Natural killer cell (primary cell): ENCODE results near the gene SFTPD. TPM values are rescaled to one million over a fixed set of nuclear protein-coding genes. Genes with fewer than 3 reads are reported as not detected.
"Not testable (repeated sequence)": the region's sequence is repeated elsewhere in the genome, so short reads cannot be mapped to it uniquely, and the experiment has no call there.

Experiments used
- ATAC-seq, 3 donors: fragments of 150-1000 bp in 2 of 3; fragments of 200-7000 bp in 1 of 3; cut with Tn5 transposase; 1 replicate in 1 of 3; 2 replicates in 2 of 3; pipeline ENCODE4 v1.10.0; 2021; ENCODE audit warnings: mild to moderate bottlenecking in 2 of 3, moderate library complexity in 2 of 3
- DNase-seq, 2 donors: peaks; one replicate each; pipeline versions ENCODE4 v3.0.0 to v3.0.0-alpha.2; 2013 to 2021; ENCODE audit warnings: mixed read lengths in 1 of 2
- H3K27ac ChIP-seq: one replicate; pipeline ENCODE4 v1.5.1; 2013; ENCODE audit warnings: mild to moderate bottlenecking, low read length
- H3K27me3 ChIP-seq: one replicate; pipeline ENCODE4 v1.6.1; 2013; ENCODE audit warnings: low read length; ENCODE audit not compliant: control insufficient read depth, insufficient read depth
- H3K36me3 ChIP-seq: one replicate; pipeline ENCODE4 v1.6.1; 2013; ENCODE audit warnings: low read length; ENCODE audit not compliant: control insufficient read depth, insufficient read depth
- H3K4me1 ChIP-seq: one replicate; pipeline ENCODE4 v1.6.1; 2013; ENCODE audit warnings: low read length; ENCODE audit not compliant: control insufficient read depth, insufficient read depth
- H3K4me3 ChIP-seq: one replicate; pipeline ENCODE4 v1.5.1; 2013; ENCODE audit warnings: low read length
- H3K9me3 ChIP-seq: one replicate; pipeline ENCODE4 v1.6.1; 2013; ENCODE audit warnings: low read length; ENCODE audit not compliant: control insufficient read depth, insufficient read depth
- H3K27ac Mint-ChIP-seq, 2 donors: one replicate each; pipeline ENCODE4 v1.8.0; 2022; ENCODE audit warnings: mild to moderate bottlenecking in 2 of 2, mixed read lengths in 2 of 2, moderate library complexity in 1 of 2
- H3K27me3 Mint-ChIP-seq, 2 donors: one replicate each; pipeline ENCODE4 v1.8.0; 2022; ENCODE audit warnings: low read depth in 2 of 2, mixed read lengths in 2 of 2
- H3K36me3 Mint-ChIP-seq: one replicate; pipeline ENCODE4 v1.8.0; 2022; ENCODE audit warnings: mixed read lengths
- H3K4me1 Mint-ChIP-seq, 2 donors: one replicate each; pipeline ENCODE4 v1.8.0; 2022; ENCODE audit warnings: mixed read lengths in 2 of 2
- H3K4me3 Mint-ChIP-seq: one replicate; pipeline ENCODE4 v1.8.0; 2022; ENCODE audit warnings: mild to moderate bottlenecking, moderate library complexity, mixed read lengths
- H3K9me3 Mint-ChIP-seq, 2 donors: one replicate each; pipeline ENCODE4 v1.8.0; 2022; ENCODE audit warnings: mixed read lengths in 2 of 2
- CTCF ChIP-seq: fragments of 200-600 bp; IDR thresholded peaks from one replicate; pipeline ENCODE4 v1.8.0; 2022; ENCODE audit warnings: antibody characterized with exemption
- WGBS: methylation state at CpG from one replicate; pipeline ENCODE4 v1.1.7; 2013; ENCODE audit warnings: missing lambda C conversion rate; ENCODE audit not compliant: insufficient coverage; 5-methylcytosine and 5-hydroxymethylcytosine counted together
- intact Hi-C: fragments of 100-400 bp; cut with micrococcal nuclease; formaldehyde crosslinking; loops from one replicate; pipeline ENCODE4 v1.14.2; 2022
- total RNA-seq, 4 donors: library from RNA; stranded (reverse); fragments of 120-200 nt in 1 of 4; gene quantifications; one replicate each; pipeline versions ENCODE4 v1.2.3 to v1.2.4, GENCODE V29; 2013 to 2022

Gene SFTPD
- total RNA-seq, 3 donors from 2014 or later (not counting 1 experiment from before 2014, with no cell fraction given), result 0.56 TPM; not detected in 2

DNA sequence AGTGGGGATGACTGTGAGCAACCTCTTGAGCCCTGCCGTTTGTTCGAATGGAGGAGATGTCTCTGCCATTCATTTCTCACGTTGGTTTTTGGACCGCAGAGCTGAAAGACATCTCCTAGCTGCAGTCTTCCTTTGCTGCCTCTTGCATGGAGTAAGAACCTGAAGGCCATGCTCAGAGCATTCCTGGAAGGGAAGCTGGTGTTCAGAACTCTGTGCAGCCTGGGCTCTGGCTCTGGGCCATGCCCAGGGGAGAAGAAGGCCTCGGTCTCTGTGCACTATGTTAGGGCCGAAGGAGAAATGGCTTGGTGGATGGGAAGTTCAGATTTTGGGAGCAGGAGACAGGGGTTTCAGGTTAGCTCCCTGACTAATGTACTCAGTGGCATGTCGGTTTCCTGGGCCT lies 22.9 kb downstream of the SFTPD start:
- Histone ChIP-seq H3K36me3 (no peaks in the 10 kb centered on the region), H3K4me1 (no peaks in the 10 kb centered on the region), H3K27me3 (no peaks in the 10 kb centered on the region), H3K9me3 (no peaks in the 10 kb centered on the region), H3K27ac (no peak overlapping the region), H3K4me3 (no peak overlapping the region)
- no peak overlapping the region for H3K4me3 Mint-ChIP-seq
- peaks cover 15% of the 10 kb centered on the region in 2 donors for H3K27me3 Mint-ChIP-seq
- no peak overlapping the region for H3K27ac Mint-ChIP-seq
- no peak for TF ChIP-seq CTCF
- no peaks in the 10 kb centered on the region for H3K36me3 Mint-ChIP-seq
- DNase-seq (no peak), ATAC-seq (no peak)
- H3K9me3 Mint-ChIP-seq, result no peaks in the 10 kb centered on the region
- WGBS, result 76% methylated on average over 6 of the region's 7 CpGs
- H3K4me1 Mint-ChIP-seq, result peaks cover 0 to 6% of the 10 kb centered on the region in 2 donors
- intact Hi-C loops, result loop anchor here (10.0 kb wide), 1 partner anchor 151 kb away; no protein-coding TSS in a partner anchor

- intact Hi-C loops, result loop anchor here (10.0 kb wide), 1 partner anchor 151 kb away; no protein-coding TSS in a partner anchor
- Mint-ChIP-seq H3K4me3 (no peak overlapping the region), H3K27me3 (peaks cover 11% of the 10 kb centered on the region in 2 donors), H3K9me3 (no peaks in the 10 kb centered on the region), H3K27ac (no peak overlapping the region), H3K36me3 (no peaks in the 10 kb centered on the region), H3K4me1 (peaks cover 0 to 6% of the 10 kb centered on the region in 2 donors)
- H3K9me3 ChIP-seq, result no peaks in the 10 kb centered on the region
- TF ChIP-seq CTCF, result no peak
- DNase-seq (no peak), ATAC-seq (no peak)
- WGBS, result 50% methylated on average over 3 of the region's 3 CpGs
- H3K36me3 ChIP-seq, result no peaks in the 10 kb centered on the region
- no peak overlapping the region for H3K4me3 ChIP-seq
- no peaks in the 10 kb centered on the region for H3K4me1 ChIP-seq
- H3K27me3 ChIP-seq, result no peaks in the 10 kb centered on the region
- no peak overlapping the region for H3K27ac ChIP-seq
Measured at GRCh38 chr10:79925614-79926013, 23.3 kb downstream of the SFTPD start.

GRCh38 chr10:79923669-79924068 lies 25.2 kb downstream of the SFTPD start:
- Mint-ChIP-seq H3K9me3 (no peaks in the 10 kb centered on the region), H3K4me1 (no peaks in the 10 kb centered on the region), H3K36me3 (no peaks in the 10 kb centered on the region), H3K4me3 (no peak overlapping the region), H3K27me3 (no peaks in the 10 kb centered on the region), H3K27ac (no peak overlapping the region)
- no peak for TF ChIP-seq CTCF
- Histone ChIP-seq H3K9me3 (no peaks in the 10 kb centered on the region), H3K4me1 (no peaks in the 10 kb centered on the region), H3K36me3 (no peaks in the 10 kb centered on the region), H3K27ac (no peak overlapping the region), H3K27me3 (no peaks in the 10 kb centered on the region), H3K4me3 (no peak overlapping the region)
- ATAC-seq (no peak), DNase-seq (no peak)
- intact Hi-C loops, result loop anchor here (10.0 kb wide), 1 partner anchor 149 kb away; no protein-coding TSS in a partner anchor
- WGBS, result 94% methylated on average over 8 of the region's 8 CpGs

DNA sequence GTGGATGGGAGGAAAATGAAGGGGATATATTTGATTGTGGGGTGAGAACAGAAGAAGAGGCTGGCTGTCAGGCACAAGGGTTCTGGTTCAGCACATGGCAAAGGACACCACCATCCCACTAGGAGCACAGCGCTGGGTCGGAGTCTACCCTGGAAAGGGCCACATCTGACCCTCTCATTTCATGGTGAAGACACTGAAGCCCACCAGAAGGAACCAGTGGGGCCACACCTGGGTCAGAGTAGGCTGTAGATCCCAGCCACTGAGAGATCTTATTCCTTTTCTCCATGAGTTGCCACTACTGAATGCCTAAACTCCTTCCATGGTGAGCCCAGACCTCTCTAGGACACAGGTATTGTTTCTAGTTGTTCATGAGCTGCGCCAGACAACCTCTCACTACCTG lies 25.8 kb downstream of the SFTPD start:
- Mint-ChIP-seq H3K4me3 (no peak overlapping the region), H3K4me1 (no peaks in the 10 kb centered on the region)
- no peak for DNase-seq

DNA sequence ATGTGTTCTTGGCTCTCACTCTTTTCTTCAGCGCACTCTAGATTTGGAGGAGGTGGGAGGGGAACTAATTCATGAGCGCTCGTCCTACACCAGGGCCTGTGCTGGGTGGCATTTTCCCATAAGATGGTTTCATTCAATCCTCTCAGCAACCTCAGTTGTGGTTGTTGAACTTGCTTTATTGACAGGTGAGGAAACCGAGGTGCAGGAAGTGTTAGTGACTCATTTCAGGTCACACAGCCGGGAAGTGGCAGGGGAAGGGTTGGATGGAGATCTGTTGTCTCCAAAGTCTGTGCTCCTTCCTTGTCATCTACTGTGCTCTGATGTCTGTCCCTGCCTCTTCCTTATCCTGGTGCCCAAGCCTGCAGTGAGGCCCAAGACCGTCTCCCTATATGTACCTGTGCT lies 26.9 kb downstream of the SFTPD start:
- not testable (repeated sequence) for H3K27ac Mint-ChIP-seq, H3K27me3 Mint-ChIP-seq, H3K36me3 Mint-ChIP-seq, H3K4me1 Mint-ChIP-seq, H3K36me3 ChIP-seq, H3K4me3 Mint-ChIP-seq, DNase-seq, H3K4me1 ChIP-seq, H3K27me3 ChIP-seq, H3K9me3 ChIP-seq, H3K27ac ChIP-seq, H3K9me3 Mint-ChIP-seq, ATAC-seq, H3K4me3 ChIP-seq
- WGBS, result 56% methylated on average over 1 of the region's 6 CpGs
- intact Hi-C loops, result loop anchor here (10.0 kb wide), 1 partner anchor 147 kb away; no protein-coding TSS in a partner anchor

More for the DNA sequence above, 25.8 kb downstream of the SFTPD start:
- no peaks in the 10 kb centered on the region for H3K36me3 ChIP-seq
- WGBS, result 94% methylated on average over 3 of the region's 3 CpGs
- Mint-ChIP-seq H3K27ac (no peak overlapping the region), H3K9me3 (no peaks in the 10 kb centered on the region), H3K36me3 (no peaks in the 10 kb centered on the region), H3K27me3 (no peaks in the 10 kb centered on the region)
- H3K27ac ChIP-seq, result no peak overlapping the region
- TF ChIP-seq CTCF, result no peak
- intact Hi-C loops, result loop anchor here (10.0 kb wide), 1 partner anchor 148 kb away; no protein-coding TSS in a partner anchor
- ATAC-seq, result no peak
- H3K9me3 ChIP-seq, result no peaks in the 10 kb centered on the region
- no peaks in the 10 kb centered on the region for H3K27me3 ChIP-seq
- no peak overlapping the region for H3K4me3 ChIP-seq
- no peaks in the 10 kb centered on the region for H3K4me1 ChIP-seq
